Endothelial cell of umbilical vein (primary cell): ENCODE results near the gene PIK3AP1. TPM values are rescaled to one million over a fixed set of nuclear protein-coding genes. Genes with fewer than 3 reads are reported as not detected.

Experiments used
- BruUV-seq: library from RNA; stranded (reverse); fragments of 400-500 nt; replicated peaks from 2 replicates; lab custom pipeline; 2021; lab: Mats Ljungman, UMichigan
- CTCF ChIA-PET: fragments of 300-600, 350-600 bp; sonication (Branson Sonifier 250); formaldehyde crosslinking; loops from one replicate; lab custom pipeline; 2021; ENCODE audit warnings: antibody characterized with exemption, inconsistent platforms; lab: Charles Lee
- POLR2A ChIA-PET: fragments of 300-600, 350-600 bp; sonication (Branson Sonifier 250); formaldehyde crosslinking; loops from one replicate; lab custom pipeline; 2021; ENCODE audit warnings: antibody characterized with exemption, inconsistent platforms; lab: Charles Lee
- DNase-seq: peaks from one replicate; pipeline ENCODE4 v3.0.0-alpha.2; 2011; ENCODE audit warnings: low read depth, low spot score
- FAIRE-seq: peaks from 2 replicates; lab custom pipeline; 2011; peaks lifted over from hg19 to GRCh38; lab: Jason Lieb, UNC
- H2AFZ ChIP-seq: 2 replicates; pipeline ENCODE4 v1.6.0; 2012; ENCODE audit warnings: low read depth, low read length, control low read depth, inconsistent platforms
- H3K27ac ChIP-seq: 2 replicates; pipeline ENCODE4 v1.5.1; 2011; ENCODE audit warnings: low read depth, mild to moderate bottlenecking, control low read depth, low read length, moderate library complexity; ENCODE audit not compliant: insufficient read depth
- H3K27me3 ChIP-seq, 2 experiments: 2 replicates each; pipeline versions ENCODE4 v1.6.0 to v1.6.1; 2011; ENCODE audit warnings: low read length in 2 of 2, mixed read lengths in 1 of 2; ENCODE audit not compliant: control insufficient read depth in 2 of 2, insufficient read depth in 2 of 2
- H3K36me3 ChIP-seq, 2 experiments: 2 replicates in 1 of 2; 3 replicates in 1 of 2; pipeline ENCODE4 v1.5.1; 2011; ENCODE audit warnings: low read length in 2 of 2, mild to moderate bottlenecking in 1 of 2, moderate library complexity in 1 of 2; ENCODE audit not compliant: control insufficient read depth in 2 of 2, insufficient read depth in 2 of 2; ENCODE audit errors: extremely low read depth in 1 of 2
- H3K4me1 ChIP-seq: 3 replicates; pipeline ENCODE4 v1.5.1; 2011; ENCODE audit warnings: mild to moderate bottlenecking, low read length; ENCODE audit not compliant: control insufficient read depth, insufficient read depth; ENCODE audit errors: extremely low read depth
- H3K4me2 ChIP-seq: 2 replicates; pipeline ENCODE4 v1.6.1; 2011; ENCODE audit warnings: low read length, control low read depth, mixed read lengths; ENCODE audit not compliant: insufficient read depth
- H3K4me3 ChIP-seq, 3 experiments: fragments of 200-600 bp in 1 of 3; sonication (generic), shearing (Covaris generic) in 1 of 3; replicated peaks in 1 of 3; 2 replicates each; pipeline ENCODE4 v1.5.1; 2011 to 2016; ENCODE audit warnings: control low read depth in 3 of 3, low read length in 3 of 3, mild to moderate bottlenecking in 2 of 3, inconsistent platforms in 1 of 3, low read depth in 1 of 3, moderate library complexity in 1 of 3; ENCODE audit not compliant: insufficient read depth in 1 of 3
- H3K79me2 ChIP-seq: 2 replicates; pipeline ENCODE4 v1.6.0; 2012; ENCODE audit warnings: low read length, inconsistent platforms; ENCODE audit not compliant: control insufficient read depth, insufficient read depth
- H3K9ac ChIP-seq: replicated peaks from 2 replicates; pipeline ENCODE3; 2011; ENCODE audit warnings: low read length, control low read depth; ENCODE audit not compliant: insufficient read depth; ENCODE audit errors: extremely low read depth
- H3K9me1 ChIP-seq: replicated peaks from 3 replicates; pipeline ENCODE4 v1.6.0; 2011; ENCODE audit warnings: mild to moderate bottlenecking, low read length; ENCODE audit not compliant: control insufficient read depth, insufficient read depth; ENCODE audit errors: extremely low read depth
- H3K9me3 ChIP-seq: replicated peaks from 2 replicates; pipeline ENCODE4 v1.5.1; 2012; ENCODE audit warnings: low read length, inconsistent platforms; ENCODE audit not compliant: control insufficient read depth, insufficient read depth
- H4K20me1 ChIP-seq: replicated peaks from 2 replicates; pipeline ENCODE3; 2011; ENCODE audit warnings: mild to moderate bottlenecking, low read length; ENCODE audit not compliant: control insufficient read depth, insufficient read depth; ENCODE audit errors: extremely low read depth
- FOS ChIP-seq: IDR thresholded peaks from 2 replicates; pipeline ENCODE4 v1.6.1; 2011; ENCODE audit warnings: mild to moderate bottlenecking, low read length, moderate library complexity, borderline replicate concordance; ENCODE audit not compliant: insufficient read depth
- GATA2 ChIP-seq: IDR thresholded peaks from 2 replicates; pipeline ENCODE4 v1.7.0; 2011; ENCODE audit warnings: low read depth, mild to moderate bottlenecking, moderate library complexity, mixed read lengths, low read length; ENCODE audit not compliant: insufficient read length, insufficient read depth
- JUN ChIP-seq: IDR thresholded peaks from 2 replicates; pipeline ENCODE4 v1.6.1; 2011; ENCODE audit warnings: borderline replicate concordance, low read depth; ENCODE audit not compliant: insufficient read length, insufficient read depth
- MAX ChIP-seq: IDR thresholded peaks from 2 replicates; pipeline ENCODE4 v1.6.1; 2011; ENCODE audit not compliant: insufficient read depth, insufficient read length
- MYC ChIP-seq: IDR thresholded peaks from one replicate; pipeline ENCODE4 v1.6.1; 2011; ENCODE audit warnings: mild to moderate bottlenecking, low read depth, low read length
- POLR2A ChIP-seq: IDR thresholded peaks from 2 replicates; pipeline ENCODE4 v1.6.1; 2012; ENCODE audit warnings: low read depth, mild to moderate bottlenecking, control low read depth, low read length
- POLR2AphosphoS5 ChIP-seq: IDR thresholded peaks from 2 replicates; pipeline ENCODE4 v1.6.1; 2012; ENCODE audit warnings: low read depth, mild to moderate bottlenecking, control low read depth, low read length, moderate library complexity; ENCODE audit not compliant: insufficient read depth
- dilution Hi-C: fragments of 300-500 bp; cut with MboI; formaldehyde crosslinking; loops from one replicate; pipeline ENCODE4 v1.15.0; 2019; ENCODE audit warnings: low sequenced_read_pairs; ENCODE audit not compliant: extremely low pct_ligation_motif_present
- intact Hi-C: fragments of 100-400 bp; cut with micrococcal nuclease; formaldehyde crosslinking; loops from one replicate; pipeline ENCODE4 v1.10.0; 2022
- polyA plus RNA-seq, 4 experiments: library from polyadenylated mRNA; depleted of rRNA in 3 of 4; stranded (reverse) in 3 of 4; unstranded in 1 of 4; fragments of >200 nt; gene quantifications; 2 replicates each; pipeline versions ENCODE4 v1.2.1 to v1.2.3, GENCODE V29; 2011 to 2012; ENCODE audit warnings: missing spikeins in 1 of 4
- total RNA-seq: library from RNA; stranded (reverse); gene quantifications from 2 replicates; pipeline ENCODE4 v1.2.3, GENCODE V29; 2021

The PIK3AP1 gene
- total and polyA plus RNA-seq, 2 donors (not counting 3 experiments of a cell fraction or from before 2014, with no cell fraction given), result 0.04 TPM; not detected in 1

GRCh38 chr10:96587264-96588059 is 132.9 kb downstream of the PIK3AP1 start:
- FAIRE-seq, result peak; percentile 79

GRCh38 chr10:96586419-96587263 is 133.7 kb downstream of the PIK3AP1 start, which contains the start of gene TM9SF3:
TSS of gene TM9SF3 (minus strand) at chr10:96587012. CDS start at chr10:96586835, 177 bp downstream.
- POLR2A ChIA-PET, result no interaction called here
- H3K9me3 ChIP-seq, result no peaks in the 10 kb centered on the region
- no peaks in the 10 kb centered on the region for H3K27me3 ChIP-seq
- FAIRE-seq (peak; percentile 64), DNase-seq (peak; percentile 84)
- H3K9ac ChIP-seq, result peak within 1 kb of the TSS; percentile 97
- H3K36me3 ChIP-seq, result no peaks in the 10 kb centered on the region
- H3K79me2 ChIP-seq, result peaks cover 50% of the 10 kb centered on the region
- intact Hi-C loops (loop anchor here (1.0 to 10.0 kb wide), 6 partner anchors 54 to 542 kb away; partner anchors contain the start of genes CCNJ and TLL2), dilution Hi-C loops (no loop called here)
- CTCF ChIA-PET, result interaction anchor here (0.6 to 1.5 kb wide), 6 partner anchors 20 to 631 kb away, joined by 3 to 7 read pairs (median 4); partner anchors contain the start of gene TLL2
- H2AFZ ChIP-seq, result peak within 1 kb of the TSS; percentile 74
- peak within 1 kb of the TSS; percentile 59 to 92 (median 61) for H3K4me3 ChIP-seq
- no peaks in the 10 kb centered on the region for H3K9me1 ChIP-seq
- TF ChIP-seq POLR2A, result peak; percentile 26
- no peak for TF ChIP-seq MAX
- peak; percentile 58 for TF ChIP-seq FOS
- TF ChIP-seq POLR2AphosphoS5, result peak; percentile 89
- TF ChIP-seq GATA2, result no peak
- no peak for TF ChIP-seq MYC
- H3K27ac ChIP-seq, result peak within 1 kb of the TSS; percentile 98
- H3K4me1 ChIP-seq, result peaks cover 53% of the 10 kb centered on the region
- peaks cover 19% of the 10 kb centered on the region for H4K20me1 ChIP-seq
- no TSS peak for BruUV-seq
- H3K4me2 ChIP-seq, result peak within 1 kb of the TSS; percentile 98

More at GRCh38 chr10:96587264-96588059, 132.9 kb downstream of the PIK3AP1 start:
- ChIA-PET POLR2A (no interaction called here), CTCF (interaction anchor here (1.0 to 1.5 kb wide), 5 partner anchors 21 to 494 kb away, joined by 3 to 7 read pairs (median 4); partner anchors contain the start of gene TLL2)
- H3K36me3 ChIP-seq, result no peaks in the 10 kb centered on the region
- dilution Hi-C loops, result no loop called here
- peaks cover 12% of the 10 kb centered on the region for H4K20me1 ChIP-seq
- peak overlapping the region; percentile 97 for H3K9ac ChIP-seq
- H3K27ac ChIP-seq, result peak overlapping the region; percentile 98
- TSS peak; percentile 73 for BruUV-seq
- peaks cover 41% of the 10 kb centered on the region for H3K79me2 ChIP-seq
- peaks cover 45% of the 10 kb centered on the region for H3K4me1 ChIP-seq
- no peaks in the 10 kb centered on the region for H3K9me1 ChIP-seq
- H3K4me2 ChIP-seq, result peak overlapping the region; percentile 98
- peak overlapping the region; percentile 74 for H2AFZ ChIP-seq
- H3K27me3 ChIP-seq, result no peaks in the 10 kb centered on the region
- no peaks in the 10 kb centered on the region for H3K9me3 ChIP-seq
- peak overlapping the region; percentile 24 to 73 (median 61) for H3K4me3 ChIP-seq
- TF ChIP-seq FOS (peak; percentile 30), JUN (no peak), GATA2 (peak; percentile 67)
- peak; percentile 83 for DNase-seq
- intact Hi-C loops, result loop anchor here (1.0 to 10.0 kb wide), 6 partner anchors 53 to 543 kb away; partner anchors contain the start of genes CCNJ and TLL2
